D721Med (cell line): ENCODE results near the gene SUFU.

Experiments used
- DNase-seq: peaks from one replicate; pipeline ENCODE4 v3.0.0; 2011; ENCODE audit warnings: low spot score; ENCODE audit not compliant: insufficient read length
- FAIRE-seq: peaks from 2 replicates; lab custom pipeline; 2011; peaks lifted over from hg19 to GRCh38; lab: Jason Lieb, UNC
- TF ChIP-seq, protein P1 (sequence below): IDR thresholded peaks from 2 replicates; pipeline ENCODE4 v1.5.1; 2012; ENCODE audit warnings: mild to moderate bottlenecking, control low read depth; ENCODE audit not compliant: insufficient read depth; ENCODE audit errors: missing control alignments

The SUFU gene

DNA sequence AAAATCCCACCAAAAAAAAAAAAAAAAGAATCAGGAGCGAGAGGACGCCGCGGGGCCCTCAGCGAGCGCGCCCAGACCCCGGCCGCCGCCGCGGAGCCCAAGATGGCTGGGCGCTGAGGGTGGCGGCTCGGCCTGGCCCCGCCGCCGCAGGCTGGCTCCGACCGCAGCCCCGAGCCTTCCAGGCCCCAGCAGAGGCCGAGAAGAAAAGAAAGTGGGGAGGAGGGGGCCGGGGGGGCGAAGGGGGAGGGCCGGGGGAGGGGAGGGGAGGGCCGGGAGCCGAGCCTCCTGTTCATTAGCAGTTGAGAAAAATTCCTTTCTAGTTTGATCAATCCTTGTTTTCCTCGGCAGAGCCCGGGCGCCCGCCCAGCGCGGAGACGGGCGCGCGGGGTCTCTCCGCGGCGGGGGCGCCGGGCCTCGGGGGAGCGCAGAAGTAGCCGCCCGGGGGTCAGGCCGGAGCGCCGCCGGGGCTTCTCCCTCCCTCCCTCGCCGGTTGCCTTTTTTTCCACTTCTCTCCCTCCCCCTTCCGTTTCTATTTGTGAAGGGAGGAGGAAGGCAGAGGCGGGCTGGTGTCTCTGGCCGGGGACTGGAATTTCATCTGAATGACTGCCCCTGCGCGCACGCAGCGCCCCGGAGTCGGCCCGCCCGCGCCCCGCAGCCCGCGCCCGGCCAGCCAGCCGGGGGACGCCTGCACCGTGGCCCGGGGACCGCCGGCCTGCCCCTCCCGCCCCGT lies 139.7 kb downstream of the SUFU start:
- no peak for FAIRE-seq
- TF ChIP-seq, protein P1, sequence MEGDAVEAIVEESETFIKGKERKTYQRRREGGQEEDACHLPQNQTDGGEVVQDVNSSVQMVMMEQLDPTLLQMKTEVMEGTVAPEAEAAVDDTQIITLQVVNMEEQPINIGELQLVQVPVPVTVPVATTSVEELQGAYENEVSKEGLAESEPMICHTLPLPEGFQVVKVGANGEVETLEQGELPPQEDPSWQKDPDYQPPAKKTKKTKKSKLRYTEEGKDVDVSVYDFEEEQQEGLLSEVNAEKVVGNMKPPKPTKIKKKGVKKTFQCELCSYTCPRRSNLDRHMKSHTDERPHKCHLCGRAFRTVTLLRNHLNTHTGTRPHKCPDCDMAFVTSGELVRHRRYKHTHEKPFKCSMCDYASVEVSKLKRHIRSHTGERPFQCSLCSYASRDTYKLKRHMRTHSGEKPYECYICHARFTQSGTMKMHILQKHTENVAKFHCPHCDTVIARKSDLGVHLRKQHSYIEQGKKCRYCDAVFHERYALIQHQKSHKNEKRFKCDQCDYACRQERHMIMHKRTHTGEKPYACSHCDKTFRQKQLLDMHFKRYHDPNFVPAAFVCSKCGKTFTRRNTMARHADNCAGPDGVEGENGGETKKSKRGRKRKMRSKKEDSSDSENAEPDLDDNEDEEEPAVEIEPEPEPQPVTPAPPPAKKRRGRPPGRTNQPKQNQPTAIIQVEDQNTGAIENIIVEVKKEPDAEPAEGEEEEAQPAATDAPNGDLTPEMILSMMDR: no peak
- no peak for DNase-seq

DNA sequence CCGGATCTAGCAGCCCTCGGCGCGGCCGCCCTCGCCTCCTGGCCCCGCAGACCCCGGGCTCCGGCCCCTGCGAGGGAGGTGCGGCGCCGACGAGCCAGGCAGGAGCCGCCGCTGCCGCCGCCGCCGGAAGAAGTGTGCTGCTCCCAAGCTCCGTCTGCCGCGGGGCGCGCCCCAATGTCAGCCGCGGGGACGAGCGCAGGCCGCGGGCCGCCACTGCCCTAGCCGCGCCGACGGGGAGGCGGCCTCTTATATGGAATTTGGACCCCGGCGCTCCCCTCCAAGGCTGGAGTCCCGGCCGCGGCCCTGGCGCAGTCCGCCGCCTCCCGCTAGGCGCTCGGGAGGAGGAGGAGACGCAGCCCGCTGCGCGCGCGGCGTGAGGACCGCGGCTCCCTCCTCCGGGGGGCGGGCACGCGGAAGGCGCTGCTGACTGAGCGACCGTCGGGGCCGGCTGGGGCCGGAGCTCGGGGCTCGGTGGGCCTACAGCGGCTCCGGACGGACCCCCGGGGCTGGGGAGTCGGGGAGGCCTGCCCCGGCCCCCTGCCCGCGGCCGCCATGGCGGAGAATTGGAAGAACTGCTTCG lies 140.4 kb downstream of the SUFU start, which contains the start of gene TRIM8:
Gene TRIM8 (plus strand): TSS at position 414 of the 580 bp plus-strand sequence. CDS start 139 bp downstream, at position 553.
- TF ChIP-seq, protein P1: no peak
- DNase-seq (no peak), FAIRE-seq (no peak)

DNA sequence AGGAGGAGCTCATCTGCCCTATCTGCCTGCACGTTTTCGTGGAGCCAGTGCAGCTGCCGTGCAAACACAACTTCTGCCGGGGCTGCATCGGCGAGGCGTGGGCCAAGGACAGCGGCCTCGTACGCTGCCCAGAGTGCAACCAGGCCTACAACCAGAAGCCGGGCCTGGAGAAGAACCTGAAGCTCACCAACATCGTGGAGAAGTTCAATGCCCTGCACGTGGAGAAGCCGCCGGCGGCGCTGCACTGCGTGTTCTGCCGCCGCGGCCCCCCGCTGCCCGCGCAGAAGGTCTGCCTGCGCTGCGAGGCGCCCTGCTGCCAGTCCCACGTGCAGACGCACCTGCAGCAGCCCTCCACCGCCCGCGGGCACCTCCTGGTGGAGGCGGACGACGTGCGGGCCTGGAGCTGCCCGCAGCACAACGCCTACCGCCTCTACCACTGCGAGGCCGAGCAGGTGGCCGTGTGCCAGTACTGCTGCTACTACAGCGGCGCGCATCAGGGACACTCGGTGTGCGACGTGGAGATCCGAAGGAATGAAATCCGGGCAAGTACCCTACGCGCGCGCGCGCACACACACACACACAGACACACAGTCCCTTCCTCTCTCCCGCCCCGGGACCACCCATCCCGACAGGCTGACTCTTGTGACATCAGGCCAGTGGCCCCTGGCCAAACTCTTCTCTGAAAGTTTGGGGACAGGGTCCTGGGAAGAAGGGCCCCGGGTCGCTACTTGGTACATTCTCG lies 141.0 kb downstream of the SUFU start:
- TF ChIP-seq, protein P1: peak; percentile 57
- FAIRE-seq: no peak

DNA sequence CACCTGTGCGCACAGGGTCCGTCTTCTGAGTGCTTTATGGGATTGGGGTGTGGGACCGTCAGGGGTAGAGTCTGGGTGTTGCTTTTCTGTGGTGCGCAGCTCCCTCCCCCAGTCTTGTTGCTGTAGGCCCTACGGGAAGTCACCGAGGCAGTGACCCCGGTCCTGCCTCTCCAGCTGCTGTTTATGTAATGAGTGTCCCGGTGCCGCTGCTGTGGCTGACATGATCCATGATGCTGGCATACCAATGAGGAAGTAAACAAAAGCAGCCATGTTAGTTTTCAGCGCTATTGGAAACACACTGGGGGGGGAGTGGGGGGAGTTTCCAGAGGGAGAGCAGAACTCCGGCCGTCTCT lies 141.6 kb downstream of the SUFU start:
- TF ChIP-seq, protein P1: no peak
- FAIRE-seq (no peak), DNase-seq (no peak)

More for the DNA sequence above, 141.0 kb downstream of the SUFU start:
- no peak for DNase-seq

DNA sequence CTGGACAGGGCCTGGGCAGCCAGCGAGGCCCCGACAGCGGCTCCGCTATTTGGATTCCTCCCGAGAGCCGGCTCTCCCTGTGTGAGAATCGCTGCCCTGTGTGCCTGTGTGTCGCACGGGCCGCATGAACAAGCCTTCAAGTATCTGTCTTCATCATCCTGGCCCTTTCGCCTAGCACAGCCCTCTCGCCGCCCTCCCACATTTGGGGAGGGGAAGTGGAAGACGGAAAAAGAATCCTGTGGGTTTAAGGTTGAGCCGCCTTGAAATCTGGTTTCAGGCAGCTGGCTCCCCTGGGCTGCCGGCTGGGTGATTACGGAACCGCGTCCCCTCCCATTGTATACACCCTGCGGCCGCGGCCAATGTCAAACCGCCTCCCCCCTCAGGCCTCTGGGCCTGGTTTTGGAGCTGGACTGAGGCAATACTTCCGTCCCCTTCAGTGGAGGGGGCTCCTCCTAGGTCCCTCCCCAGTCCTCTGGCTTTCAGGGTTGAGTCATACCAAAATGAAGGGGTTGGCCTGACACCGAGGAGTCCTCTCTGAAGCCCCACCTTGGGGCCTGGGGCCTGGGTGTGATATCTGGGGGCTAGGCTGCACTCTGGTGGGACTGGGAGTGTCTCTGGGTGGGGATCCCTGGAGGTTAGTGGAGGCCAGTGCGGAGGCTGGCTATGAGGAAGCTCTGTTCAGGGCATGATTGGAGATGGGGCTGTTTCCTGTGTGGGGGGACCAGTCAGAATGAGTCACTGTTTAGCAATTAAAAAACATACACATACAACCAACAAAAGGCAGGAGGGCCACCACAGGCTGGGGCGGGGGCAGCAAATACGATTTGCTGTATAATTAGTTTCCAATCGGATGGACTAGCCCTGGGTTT lies 142.2 kb downstream of the SUFU start:
- TF ChIP-seq, protein P1: no peak
- FAIRE-seq (no peak), DNase-seq (no peak)

DNA sequence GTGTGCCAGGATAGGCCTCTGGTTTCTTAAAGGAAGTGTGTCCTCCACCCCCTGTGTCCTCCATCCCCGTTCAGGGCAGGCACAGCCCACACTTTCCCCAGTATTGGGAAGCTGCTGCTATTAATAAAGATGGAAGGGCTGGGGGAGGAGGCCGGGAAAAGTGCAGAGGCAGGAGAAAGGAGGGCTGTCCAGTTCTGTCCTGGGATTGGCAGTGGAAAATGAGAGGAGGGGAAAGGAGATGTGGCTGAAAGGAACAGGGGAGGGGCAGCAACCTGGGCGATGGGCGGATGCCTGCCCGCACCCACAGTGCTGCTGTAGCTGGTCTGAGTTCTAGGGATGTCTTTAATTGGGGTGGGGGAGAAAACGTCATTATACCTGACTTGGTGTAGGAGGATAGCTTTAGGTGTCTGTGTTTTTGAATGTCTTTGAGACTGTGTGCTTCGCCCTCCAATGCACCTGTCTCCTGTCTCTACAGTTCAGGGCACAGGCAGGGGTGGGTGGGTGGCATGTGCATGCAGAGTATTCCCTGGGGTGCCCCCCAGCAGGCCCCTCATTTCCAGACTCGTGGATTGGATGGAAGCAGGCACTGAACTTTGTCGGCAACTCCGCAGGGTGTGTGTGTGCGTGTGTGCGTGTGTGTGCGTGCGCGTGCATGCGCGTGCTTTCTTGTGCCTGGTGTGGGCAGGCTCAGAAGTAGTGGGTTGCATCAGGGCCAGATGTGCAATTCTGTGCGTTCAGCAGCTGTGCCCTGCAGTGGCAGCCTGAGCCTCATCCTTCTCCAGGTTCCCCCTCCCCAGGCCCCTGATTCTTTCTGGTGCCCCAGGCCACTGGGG lies 143.1 kb downstream of the SUFU start:
- FAIRE-seq: no peak
- TF ChIP-seq, protein P1: no peak
- no peak for DNase-seq
